ENCODE results near the gene CLDN10.
A peak's percentile ranks its signal among the peaks of the same experiment; 100 is the strongest.

CLDN10 gene

DNA sequence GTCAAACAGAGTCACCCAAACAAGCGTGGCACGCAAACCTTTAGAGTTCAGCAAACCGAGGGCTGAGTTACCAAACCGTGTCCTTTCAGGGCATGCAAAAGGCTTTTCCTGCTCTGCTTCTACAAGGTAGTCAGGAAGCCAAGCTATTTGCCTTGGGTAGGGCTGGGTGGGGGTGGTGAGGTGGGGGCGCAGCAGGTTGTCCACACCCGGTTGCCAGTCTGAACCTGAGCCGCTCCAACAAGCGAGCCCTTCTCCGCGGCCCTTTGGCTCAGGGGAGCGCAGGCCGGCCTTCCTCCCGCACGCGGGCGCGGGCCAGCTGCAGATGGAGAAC, 347 bp upstream of the CLDN10 start:
- Histone ChIP-seq H3K79me2 (ENCODE audit: low read length) (no peaks in the 10 kb centered on the region), H3K4me2 (ENCODE audit: low read depth, low read length) (no peak overlapping the region; the same call in 1 of the 2 replicates), H3K9ac (ENCODE audit: low read length) (no peak overlapping the region), H3K27ac (ENCODE audit: low read length) (no peak overlapping the region), H3K36me3 (replicated peaks; ENCODE audit: insufficient read depth, low read length) (no peaks in the 10 kb centered on the region), H3K9me3 (replicated peaks; ENCODE audit: insufficient read depth, low read length) (no peaks in the 10 kb centered on the region), H2AFZ (ENCODE audit: low read length) (no peak overlapping the region), H3K9me2 (replicated peaks; ENCODE audit: insufficient read depth, low read length) (no peaks in the 10 kb centered on the region), H4K20me1 (ENCODE audit: insufficient read depth, low read length) (no peaks in the 10 kb centered on the region), H3K27me3 (replicated peaks; ENCODE audit: insufficient read depth, low read length) (no peaks in the 10 kb centered on the region), H3K4me3 (ENCODE audit: low read length) (peak overlapping the region; percentile 50; the same call in 1 of the 2 replicates), H3K4me1 (ENCODE audit: low read length) (no peaks in the 10 kb centered on the region), H3F3A (ENCODE audit: insufficient read depth, low read length) (no peaks in the 10 kb centered on the region)
- no peak for DNase-seq
- no peak for TF ChIP-seq EZH2phosphoT487 (IDR thresholded peaks at IDR 0.05; ENCODE audit: low read length)
- TF ChIP-seq, protein P1, sequence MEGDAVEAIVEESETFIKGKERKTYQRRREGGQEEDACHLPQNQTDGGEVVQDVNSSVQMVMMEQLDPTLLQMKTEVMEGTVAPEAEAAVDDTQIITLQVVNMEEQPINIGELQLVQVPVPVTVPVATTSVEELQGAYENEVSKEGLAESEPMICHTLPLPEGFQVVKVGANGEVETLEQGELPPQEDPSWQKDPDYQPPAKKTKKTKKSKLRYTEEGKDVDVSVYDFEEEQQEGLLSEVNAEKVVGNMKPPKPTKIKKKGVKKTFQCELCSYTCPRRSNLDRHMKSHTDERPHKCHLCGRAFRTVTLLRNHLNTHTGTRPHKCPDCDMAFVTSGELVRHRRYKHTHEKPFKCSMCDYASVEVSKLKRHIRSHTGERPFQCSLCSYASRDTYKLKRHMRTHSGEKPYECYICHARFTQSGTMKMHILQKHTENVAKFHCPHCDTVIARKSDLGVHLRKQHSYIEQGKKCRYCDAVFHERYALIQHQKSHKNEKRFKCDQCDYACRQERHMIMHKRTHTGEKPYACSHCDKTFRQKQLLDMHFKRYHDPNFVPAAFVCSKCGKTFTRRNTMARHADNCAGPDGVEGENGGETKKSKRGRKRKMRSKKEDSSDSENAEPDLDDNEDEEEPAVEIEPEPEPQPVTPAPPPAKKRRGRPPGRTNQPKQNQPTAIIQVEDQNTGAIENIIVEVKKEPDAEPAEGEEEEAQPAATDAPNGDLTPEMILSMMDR (IDR thresholded peaks at IDR 0.05; ENCODE audit: low read length): no peak
- no peak for TF ChIP-seq EZH2 (optimal IDR thresholded peaks at IDR 0.05; ENCODE audit: low read depth, low read length)

DNA sequence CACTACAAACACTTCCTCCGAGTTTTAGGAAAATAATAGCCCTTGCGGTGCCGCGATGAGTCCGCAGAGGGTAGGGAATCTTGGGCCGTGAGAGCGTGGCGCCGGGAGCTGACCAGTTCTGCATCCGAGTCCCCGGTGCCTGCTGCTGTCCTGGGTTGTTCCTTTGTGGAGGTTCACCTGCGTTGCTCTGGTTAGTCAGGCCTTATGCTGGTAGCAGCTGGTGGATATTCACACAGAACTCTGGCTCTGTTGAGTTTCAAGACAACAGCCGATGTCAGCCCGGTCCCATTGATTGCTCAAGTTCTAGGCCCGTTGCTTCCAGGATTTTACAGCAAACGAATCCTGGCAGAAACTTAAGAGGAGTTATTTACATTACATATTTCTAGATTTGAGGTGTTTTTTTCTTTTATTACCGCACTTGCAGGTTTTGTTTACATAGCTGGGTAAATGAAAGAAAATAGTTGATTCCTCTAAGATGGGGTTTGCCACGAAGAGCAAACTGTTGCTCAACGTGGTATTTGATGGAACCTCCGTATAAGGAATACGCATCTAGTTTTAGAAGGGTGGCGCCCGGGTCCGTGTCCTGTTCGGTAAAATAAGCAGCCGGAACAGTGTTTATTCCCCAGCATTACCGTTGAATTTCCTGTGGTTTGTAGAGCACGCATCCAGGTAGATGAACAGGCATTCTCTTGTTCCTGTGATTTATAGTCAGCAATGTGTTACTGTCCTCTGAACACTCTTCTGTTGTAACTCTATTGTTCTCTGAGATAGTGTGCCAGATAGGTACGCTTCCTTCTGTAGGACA, 1.3 kb downstream of the CLDN10 start:
- no peaks in the 10 kb centered on the region for H4K20me1 ChIP-seq (ENCODE audit: insufficient read depth, low read length)
- H3F3A ChIP-seq (ENCODE audit: insufficient read depth, low read length): no peaks in the 10 kb centered on the region
- H3K9me3 ChIP-seq (replicated peaks; ENCODE audit: insufficient read depth, low read length): no peaks in the 10 kb centered on the region
- no peaks in the 10 kb centered on the region for H3K9me2 ChIP-seq (replicated peaks; ENCODE audit: insufficient read depth, low read length)
- no peak overlapping the region for H3K27ac ChIP-seq (ENCODE audit: low read length)
- H3K4me3 ChIP-seq (ENCODE audit: low read length): peak overlapping the region; percentile 50
- peak overlapping the region; percentile 37; the same call in 1 of the 2 replicates for H3K4me2 ChIP-seq (ENCODE audit: low read depth, low read length)
- 0 out of 2 replicates have a peak overlapping the region, but pooled peaks have one; percentile 17 for H2AFZ ChIP-seq (ENCODE audit: low read length)
- DNase-seq: no peak
- no peaks in the 10 kb centered on the region for H3K79me2 ChIP-seq (ENCODE audit: low read length)
- no peak for TF ChIP-seq EZH2 (optimal IDR thresholded peaks at IDR 0.05; ENCODE audit: low read depth, low read length)
- TF ChIP-seq EZH2phosphoT487 (IDR thresholded peaks at IDR 0.05; ENCODE audit: low read length): no peak
- TF ChIP-seq, protein P1 (IDR thresholded peaks at IDR 0.05; ENCODE audit: low read length): no peak
- H3K36me3 ChIP-seq (replicated peaks; ENCODE audit: insufficient read depth, low read length): no peaks in the 10 kb centered on the region
- H3K9ac ChIP-seq (ENCODE audit: low read length): no peak overlapping the region
- H3K4me1 ChIP-seq (ENCODE audit: low read length): no peaks in the 10 kb centered on the region
- no peaks in the 10 kb centered on the region for H3K27me3 ChIP-seq (replicated peaks; ENCODE audit: insufficient read depth, low read length)

GRCh38 chr13:95557013-95557412, 4.5 kb downstream of the CLDN10 start:
- Histone ChIP-seq H3K9me2 (replicated peaks; ENCODE audit: insufficient read depth, low read length) (no peaks in the 10 kb centered on the region), H3K79me2 (ENCODE audit: low read length) (no peaks in the 10 kb centered on the region), H3K9me3 (replicated peaks; ENCODE audit: insufficient read depth, low read length) (no peaks in the 10 kb centered on the region), H3K36me3 (replicated peaks; ENCODE audit: insufficient read depth, low read length) (no peaks in the 10 kb centered on the region), H3F3A (ENCODE audit: insufficient read depth, low read length) (no peaks in the 10 kb centered on the region), H3K9ac (ENCODE audit: low read length) (no peak overlapping the region), H3K4me1 (ENCODE audit: low read length) (no peaks in the 10 kb centered on the region), H2AFZ (ENCODE audit: low read length) (no peak overlapping the region), H4K20me1 (ENCODE audit: insufficient read depth, low read length) (no peaks in the 10 kb centered on the region), H3K27me3 (replicated peaks; ENCODE audit: insufficient read depth, low read length) (no peaks in the 10 kb centered on the region), H3K4me3 (ENCODE audit: low read length) (no peak overlapping the region), H3K4me2 (ENCODE audit: low read depth, low read length) (no peak overlapping the region), H3K27ac (ENCODE audit: low read length) (no peak overlapping the region)
- DNase-seq: no peak
- no peak for TF ChIP-seq EZH2 (optimal IDR thresholded peaks at IDR 0.05; ENCODE audit: low read depth, low read length)
- TF ChIP-seq, protein P1 (IDR thresholded peaks at IDR 0.05; ENCODE audit: low read length): no peak
